ENCODE results near the gene TEAD2.

- TF ChIP-seq CTCF (IDR thresholded peaks at IDR 0.05; ENCODE audit: low read depth, low read length, poor library complexity, severe bottlenecking) (no peak), EZH2phosphoT487 (IDR thresholded peaks at IDR 0.05; ENCODE audit: borderline replicate concordance, low read length) (no peak)
These were observed 44.9 kb upstream of the TEAD2 start for GRCh38 chr19:49407079-49407478.

All from DOHH2 (cell line).